CD4-positive, alpha-beta T cell treated with Interleukin-2 at 100 ng/mL for 4 hours (primary cell): ENCODE results near the gene OXLD1.

Experiments
- DNase-seq: peaks from one replicate; pipeline ENCODE4 v3.0.0-alpha.2; 2020; ENCODE audit warnings: low spot score

OXLD1 gene

DNA sequence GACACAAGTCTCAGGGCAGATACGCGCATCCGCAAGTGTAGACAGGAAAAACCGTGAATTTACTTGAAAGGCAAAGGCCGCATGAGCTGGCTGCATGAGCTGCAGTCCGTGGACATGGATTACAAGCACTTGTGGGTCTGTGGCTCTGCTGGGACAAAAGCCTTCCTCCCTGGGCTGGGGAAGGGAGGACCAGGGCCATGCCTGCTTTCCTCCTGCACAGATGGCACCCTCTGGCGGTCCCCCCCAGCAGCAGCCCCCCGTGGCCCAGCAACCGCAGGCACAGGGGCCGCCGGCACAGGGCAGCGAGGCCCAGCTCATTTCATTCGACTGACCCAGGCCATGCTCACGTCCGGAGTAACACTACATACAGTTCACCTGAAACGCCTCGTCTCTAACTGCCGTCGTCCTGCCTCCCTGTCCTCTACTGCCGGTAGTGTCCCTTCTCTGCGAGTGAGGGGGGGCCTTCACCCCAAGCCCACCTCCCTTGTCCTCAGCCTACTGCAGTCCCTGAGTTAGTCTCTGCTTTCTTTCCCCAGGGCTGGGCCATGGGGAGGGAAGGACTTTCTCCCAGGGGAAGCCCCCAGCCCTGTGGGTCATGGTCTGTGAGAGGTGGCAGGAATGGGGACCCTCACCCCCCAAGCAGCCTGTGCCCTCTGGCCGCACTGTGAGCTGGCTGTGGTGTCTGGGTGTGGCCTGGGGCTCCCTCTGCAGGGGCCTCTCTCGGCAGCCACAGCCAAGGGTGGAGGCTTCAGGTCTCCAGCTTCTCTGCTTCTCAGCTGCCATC lies 35.1 kb upstream of the OXLD1 start:
- no peak for DNase-seq

GRCh38 chr17:81700353-81701287 lies 34.2 kb upstream of the OXLD1 start:
- no peak for DNase-seq

GRCh38 chr17:81697261-81698044 lies 31.0 kb upstream of the OXLD1 start:
- no peak for DNase-seq

DNA sequence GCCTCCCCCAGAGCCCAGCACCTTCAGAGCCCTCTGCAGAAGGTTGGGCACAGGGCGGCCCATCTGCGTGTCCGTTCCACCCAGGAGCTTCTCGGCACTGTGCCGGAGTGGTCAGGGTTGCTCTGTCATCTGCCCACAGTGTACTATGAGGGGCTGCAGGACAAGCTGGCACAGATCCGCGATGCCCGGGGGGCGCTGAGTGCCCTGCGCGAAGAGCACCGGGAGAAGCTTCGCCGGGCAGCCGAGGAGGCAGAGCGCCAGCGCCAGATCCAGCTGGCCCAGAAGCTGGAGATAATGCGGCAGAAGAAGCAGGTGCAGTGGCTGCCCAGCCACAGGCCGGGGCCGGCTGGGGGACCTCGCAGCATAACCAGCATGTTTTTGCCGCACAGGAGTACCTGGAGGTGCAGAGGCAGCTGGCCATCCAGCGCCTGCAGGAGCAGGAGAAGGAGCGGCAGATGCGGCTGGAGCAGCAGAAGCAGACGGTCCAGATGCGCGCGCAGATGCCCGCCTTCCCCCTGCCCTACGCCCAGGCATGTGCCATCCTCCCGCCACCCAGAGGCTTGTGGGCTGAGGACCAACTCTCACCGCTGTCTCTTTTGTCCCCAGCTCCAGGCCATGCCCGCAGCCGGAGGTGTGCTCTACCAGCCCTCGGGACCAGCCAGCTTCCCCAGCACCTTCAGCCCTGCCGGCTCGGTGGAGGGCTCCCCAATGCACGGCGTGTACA lies 30.0 kb upstream of the OXLD1 start:
- no peak for DNase-seq

- no peak for DNase-seq
Observed at GRCh38 chr17:81695801-81696200, 29.4 kb upstream of the OXLD1 start.

DNA sequence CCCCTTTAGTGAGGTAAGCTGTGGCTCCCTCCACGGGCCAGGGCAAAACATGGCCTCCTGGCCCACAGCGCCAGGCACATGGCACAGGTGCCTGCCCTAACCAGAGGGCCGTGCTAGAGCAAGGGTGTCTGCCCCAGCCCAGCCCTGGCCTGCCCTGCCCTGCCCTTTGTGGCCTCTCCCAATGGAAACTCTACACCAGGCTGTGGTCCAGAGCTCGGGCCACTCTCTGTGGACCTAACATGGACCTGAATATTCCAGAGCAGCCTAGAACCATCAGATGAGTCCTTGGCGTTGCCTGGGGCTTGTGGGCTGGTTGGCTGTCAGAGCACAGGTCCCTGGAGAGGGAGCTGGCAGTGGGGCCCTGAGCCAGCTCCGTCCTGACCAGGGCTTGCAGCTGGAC lies 28.8 kb upstream of the OXLD1 start:
- DNase-seq, result no peak

- no peak for DNase-seq
Observed at GRCh38 chr17:81694810-81695209, 28.4 kb upstream of the OXLD1 start.

DNA sequence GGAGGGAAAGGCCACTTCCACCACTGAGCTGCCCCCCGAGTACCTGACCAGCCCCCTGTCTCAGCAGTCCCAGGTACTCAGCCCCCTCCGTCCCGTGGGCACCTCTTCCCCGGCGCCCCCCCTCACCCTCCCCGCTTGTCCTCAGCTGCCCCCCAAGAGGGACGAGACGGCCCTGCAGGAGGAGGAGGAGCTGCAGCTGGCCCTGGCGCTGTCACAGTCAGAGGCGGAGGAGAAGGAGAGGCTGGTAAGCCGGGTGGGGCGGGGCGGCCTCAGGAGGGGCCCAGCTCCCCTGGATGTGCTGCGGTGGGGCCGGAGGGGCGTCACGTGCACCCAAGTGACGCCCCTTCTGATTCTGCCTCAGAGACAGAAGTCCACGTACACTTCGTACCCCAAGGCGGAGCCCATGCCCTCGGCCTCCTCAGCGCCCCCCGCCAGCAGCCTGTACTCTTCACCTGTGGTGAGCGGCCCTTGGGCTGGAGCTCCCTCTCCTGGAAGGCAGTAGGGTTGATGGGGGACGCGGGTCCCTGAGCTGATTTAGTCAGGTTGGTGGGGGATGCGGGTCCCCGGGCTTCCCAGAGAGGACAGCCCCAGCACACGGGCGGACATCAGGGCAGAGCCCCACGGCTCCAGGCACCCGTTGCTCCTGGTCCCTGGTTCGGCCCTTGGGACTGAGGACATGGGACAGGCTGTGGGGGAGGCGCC lies 27.3 kb upstream of the OXLD1 start:
- DNase-seq, result no peak

GRCh38 chr17:81691608-81692007 lies 25.2 kb upstream of the OXLD1 start:
- no peak for DNase-seq

GRCh38 chr17:81691196-81691595 lies 24.8 kb upstream of the OXLD1 start:
- no peak for DNase-seq

DNA sequence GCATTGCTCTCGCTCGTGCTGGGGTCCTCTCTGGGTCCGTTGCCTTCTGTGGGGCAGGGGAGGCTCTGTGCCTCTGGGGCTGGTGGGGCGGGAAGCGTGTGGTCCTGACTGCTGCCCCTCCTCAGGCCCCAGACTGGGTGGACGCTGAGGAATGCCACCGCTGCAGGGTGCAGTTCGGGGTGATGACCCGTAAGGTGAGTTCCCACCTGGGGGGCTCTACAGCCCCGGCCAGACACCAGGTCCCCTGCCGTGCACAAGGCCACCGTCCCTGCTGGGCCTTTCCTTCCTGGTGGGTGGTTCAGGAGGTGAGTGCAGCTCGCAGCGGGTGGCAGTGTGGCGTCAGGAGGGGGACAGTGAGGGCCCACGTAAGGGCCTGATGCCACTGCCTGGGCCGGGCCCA lies 24.1 kb upstream of the OXLD1 start:
- DNase-seq, result no peak

GRCh38 chr17:81690066-81690465 lies 23.7 kb upstream of the OXLD1 start:
- DNase-seq, result no peak

- no peak for DNase-seq
Observed at GRCh38 chr17:81688616-81689015, 22.2 kb upstream of the OXLD1 start.

- DNase-seq, result no peak
Observed at GRCh38 chr17:81687770-81688541, 21.6 kb upstream of the OXLD1 start.

DNA sequence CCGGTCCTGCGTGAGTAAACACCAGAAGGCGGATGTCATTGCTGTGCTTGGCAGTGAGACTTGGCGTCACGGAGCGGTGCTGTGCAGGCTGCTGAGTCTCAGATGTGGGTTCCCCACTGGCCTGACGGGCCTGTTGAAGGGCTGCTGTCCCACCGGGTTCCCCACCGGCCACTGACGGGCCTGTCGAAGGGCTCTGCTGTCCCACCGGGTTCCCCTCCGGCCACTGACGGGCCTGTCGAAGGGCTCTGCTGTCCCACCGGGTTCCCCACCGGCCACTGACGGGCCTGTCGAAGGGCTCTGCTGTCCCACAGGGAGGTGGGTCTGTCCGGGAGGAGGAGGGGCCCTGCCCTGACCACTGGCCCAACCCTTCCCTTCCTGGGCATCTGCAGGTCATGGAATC lies 20.2 kb upstream of the OXLD1 start:
- DNase-seq, result no peak

GRCh38 chr17:81685108-81685507 lies 18.7 kb upstream of the OXLD1 start:
- DNase-seq, result peak; percentile 34

DNA sequence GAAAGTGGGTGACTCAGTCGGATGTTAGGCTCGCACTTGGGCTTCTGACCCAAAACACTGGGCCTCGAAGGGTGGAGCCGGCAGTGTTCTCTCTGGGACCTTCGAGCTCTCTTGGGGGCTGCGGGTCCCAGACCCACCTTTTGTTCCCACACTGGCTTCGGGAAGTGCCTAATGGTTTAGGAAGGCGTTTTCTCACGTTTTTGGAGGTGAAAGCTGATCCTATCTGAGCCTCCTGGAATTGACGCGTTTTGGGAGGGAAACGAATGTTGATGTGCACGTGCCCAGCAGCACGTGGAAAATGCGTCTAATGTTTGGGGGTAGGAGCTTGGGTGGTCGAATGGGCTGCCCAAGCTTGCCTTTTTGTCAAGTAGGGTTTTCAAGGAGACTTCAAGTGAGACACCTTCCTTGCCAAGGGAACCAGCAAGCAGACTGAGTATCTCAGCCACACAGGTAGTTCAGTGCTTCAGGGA lies 18.1 kb upstream of the OXLD1 start:
- peak; percentile 36 for DNase-seq

DNA sequence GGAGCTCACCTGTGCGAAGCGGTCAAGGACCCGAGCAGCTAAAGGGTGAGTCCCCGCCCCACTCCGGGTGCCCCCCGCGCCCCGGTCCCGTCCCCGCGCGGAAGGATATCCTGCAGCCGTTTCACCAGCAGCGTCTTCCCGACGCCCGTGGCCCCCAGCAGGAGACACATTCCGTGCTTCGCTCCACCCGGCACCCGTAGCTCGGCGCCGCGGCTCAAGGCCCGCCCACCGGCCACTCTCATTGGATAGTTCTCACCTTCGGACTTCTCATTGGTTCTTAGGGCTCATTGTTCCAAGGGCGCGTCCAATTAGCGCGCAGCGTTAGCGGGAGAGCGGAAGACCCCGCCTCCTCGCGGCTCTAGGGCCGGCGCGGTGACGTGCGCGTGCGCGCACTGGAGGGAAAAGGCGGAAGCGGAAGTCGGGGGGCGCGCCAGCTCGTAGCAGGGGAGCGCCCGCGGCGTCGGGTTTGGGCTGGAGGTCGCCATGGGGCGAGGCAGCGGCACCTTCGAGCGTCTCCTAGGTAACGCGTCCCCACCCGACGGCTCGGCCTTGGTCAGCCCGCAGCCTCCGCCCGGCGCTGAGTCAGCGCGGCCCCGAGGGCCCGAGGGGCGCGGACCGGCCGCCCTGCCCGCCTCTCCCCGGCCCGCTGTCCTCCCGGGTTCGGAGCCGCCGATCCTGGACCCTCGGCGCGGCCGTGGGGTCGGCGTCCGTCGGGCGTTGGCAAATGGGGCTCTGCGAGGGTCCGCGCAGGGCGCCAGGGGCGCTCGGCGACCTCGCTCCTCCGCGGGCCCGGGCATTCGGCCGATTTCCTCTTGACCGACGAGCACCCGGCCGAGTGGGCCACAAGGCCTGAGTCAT lies 17.4 kb upstream of the OXLD1 start, which contains the start of the genes ARL16 and HGS:
Gene ARL16 (minus strand): TSS at position 214 of the 858 bp plus-strand sequence. CDS start 44 bp downstream, at position 170.
Gene HGS (plus strand): TSS at position 428 of the 858 bp plus-strand sequence. CDS start 56 bp downstream, at position 484.
- peak; percentile 98 for DNase-seq

- no peak for DNase-seq
Observed at GRCh38 chr17:81683208-81683583, 16.8 kb upstream of the OXLD1 start.
